Measurements from ENCODE around the gene PRKD1.

Gene PRKD1

DNA sequence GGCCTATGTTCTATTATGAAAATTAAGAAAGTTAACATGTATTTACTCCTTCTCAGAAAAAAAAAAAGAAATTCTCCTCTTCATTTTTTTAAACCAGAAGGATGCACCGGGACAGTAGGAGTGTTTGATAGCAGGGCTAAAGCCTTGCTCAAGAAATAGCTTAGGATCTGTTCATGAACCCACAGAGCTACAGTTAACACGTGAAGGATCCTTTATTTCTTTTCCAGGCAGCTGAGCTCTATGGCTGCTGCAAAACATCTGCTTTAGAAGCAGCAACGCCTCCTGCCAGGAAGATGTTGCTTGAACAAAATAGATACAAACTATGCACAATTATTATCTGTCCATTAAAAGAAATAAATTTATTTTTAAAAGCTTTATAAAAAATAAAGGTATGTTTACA is 254.8 kb downstream of the PRKD1 start:
- ATAC-seq (no peak), DNase-seq (no peak)

DNA sequence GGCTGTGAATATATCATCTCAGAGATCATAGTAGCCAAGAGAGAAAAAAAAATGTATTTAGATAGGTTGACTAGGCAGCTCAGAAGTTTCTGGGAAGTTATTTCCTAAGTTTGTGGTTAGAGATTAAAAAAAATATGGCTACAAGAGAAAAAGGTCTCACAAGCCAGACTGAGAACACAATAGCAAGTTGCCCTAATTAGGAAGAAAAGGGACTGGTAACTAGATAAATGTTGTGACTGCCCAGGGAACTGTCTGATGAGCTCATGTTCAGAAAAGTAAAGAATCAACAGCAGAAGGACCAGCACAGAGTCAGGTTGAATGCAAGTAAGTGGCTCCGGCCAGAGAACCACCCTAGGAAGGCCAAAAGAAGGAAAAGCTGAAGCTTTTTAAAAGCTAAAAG is 256.6 kb downstream of the PRKD1 start:
- DNase-seq, result no peak
- ATAC-seq, result no peak

DNA sequence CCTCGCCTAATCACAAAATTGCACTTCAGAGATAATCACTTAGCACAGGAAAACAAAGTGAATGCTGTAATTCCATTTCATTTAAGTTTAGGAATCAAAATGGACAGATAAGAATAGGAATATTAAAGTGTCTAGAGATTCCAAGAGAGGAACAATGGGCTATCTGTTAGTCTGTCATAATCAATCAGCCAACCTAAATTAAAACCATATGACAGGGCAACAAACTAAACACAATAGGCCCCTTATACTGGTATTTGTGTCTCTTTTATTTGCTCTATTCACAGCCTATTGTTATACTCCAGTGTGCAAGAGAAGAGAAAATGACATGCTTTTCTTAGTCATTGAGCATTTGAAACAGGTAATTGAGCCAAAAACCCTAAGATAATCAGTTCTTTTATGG is 259.4 kb downstream of the PRKD1 start:
- ATAC-seq, result no peak
- DNase-seq, result no peak

DNA sequence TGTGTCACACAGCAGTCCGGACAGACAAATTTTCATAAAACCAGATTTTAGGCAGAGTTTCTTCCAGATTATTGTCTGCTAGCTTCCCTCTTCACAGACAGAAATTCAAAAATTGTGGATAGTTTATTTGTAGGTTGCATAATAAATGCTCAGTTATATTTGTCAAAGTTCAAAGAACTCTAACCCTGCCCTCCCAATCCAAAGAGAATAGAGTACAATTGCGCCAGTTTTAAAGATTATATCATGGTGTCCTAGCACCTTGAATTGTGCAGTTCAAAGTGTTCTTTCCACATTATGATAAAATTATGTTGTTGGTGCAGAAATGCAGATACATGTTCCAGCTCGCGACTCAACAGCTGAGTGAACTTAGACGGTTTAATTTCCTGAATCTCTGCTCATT is 263.1 kb downstream of the PRKD1 start:
- ATAC-seq (no peak), DNase-seq (no peak)

DNA sequence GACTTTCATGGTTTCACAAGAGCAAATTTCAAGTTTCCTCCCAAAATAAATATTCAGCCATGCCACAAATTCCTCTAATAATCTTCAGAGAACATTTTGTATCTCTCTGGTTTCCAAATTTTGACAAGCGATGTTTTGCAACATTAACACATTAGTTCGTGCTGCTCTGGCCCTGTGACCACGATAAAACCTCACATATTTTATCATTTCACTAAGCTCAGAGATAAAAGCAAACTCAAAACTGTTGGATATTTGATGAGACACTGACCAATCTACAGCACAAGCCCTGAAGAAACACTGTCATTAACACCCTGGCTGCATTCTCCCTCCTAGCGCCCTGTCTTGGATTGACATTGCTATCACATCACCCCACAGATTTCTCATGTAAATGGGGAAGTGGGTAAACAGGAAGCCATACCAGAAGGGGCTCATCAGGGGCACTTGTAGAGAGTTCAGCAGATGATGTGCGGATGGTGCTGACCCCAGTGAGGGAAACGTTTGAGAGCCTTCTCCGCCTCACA is 264.3 kb downstream of the PRKD1 start:
- DNase-seq (no peak), ATAC-seq (no peak)

DNA sequence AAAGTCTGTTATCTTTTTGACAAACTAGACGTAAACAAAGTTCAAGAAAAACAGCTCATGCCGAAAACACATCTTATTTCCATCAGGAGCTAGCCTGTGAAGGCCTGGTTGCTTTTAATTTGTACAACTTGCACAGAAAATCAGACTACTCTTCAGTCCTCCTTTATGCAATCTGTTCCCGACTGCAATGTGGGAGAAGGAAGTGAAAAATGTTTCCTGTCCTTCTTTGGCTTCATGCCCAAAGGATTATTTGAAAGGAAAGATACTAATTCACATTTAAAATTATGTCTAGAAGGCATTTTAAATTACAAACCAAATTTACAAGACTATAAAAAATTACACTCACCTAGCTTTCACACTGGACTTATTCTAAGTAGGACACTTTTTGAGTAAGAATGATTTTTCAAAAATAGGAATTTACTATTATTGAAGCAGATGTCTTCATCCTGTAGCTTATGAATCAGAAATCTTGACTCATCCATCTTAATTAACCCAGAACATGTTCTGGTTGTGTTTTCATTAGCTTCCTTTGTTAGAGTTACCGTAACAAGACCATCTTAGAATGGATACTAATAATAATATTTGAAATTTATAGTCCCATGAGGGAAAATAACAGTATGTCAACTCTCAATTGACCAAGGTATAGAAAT is 272.6 kb downstream of the PRKD1 start:
- ATAC-seq (no peak), DNase-seq (no peak)

DNA sequence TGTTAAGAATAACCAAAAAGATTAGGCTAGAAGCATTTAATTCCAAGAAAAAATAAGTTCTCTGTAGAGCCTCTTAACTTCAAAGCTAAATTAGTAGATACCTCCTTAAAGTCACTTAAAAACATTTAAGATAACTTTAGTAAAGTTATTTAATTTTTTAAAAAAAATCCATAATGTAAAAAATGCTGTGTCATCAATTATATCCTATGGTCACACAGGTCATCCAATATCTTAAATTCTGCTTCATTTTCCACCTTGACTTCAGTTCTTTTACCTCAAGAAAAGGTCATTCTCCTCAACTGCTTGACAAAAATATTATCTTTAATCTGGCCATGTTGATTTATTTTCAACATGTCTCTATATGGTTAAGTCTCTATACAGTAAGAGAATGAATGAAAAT is 274.3 kb downstream of the PRKD1 start:
- DNase-seq (no peak), ATAC-seq (no peak)

DNA sequence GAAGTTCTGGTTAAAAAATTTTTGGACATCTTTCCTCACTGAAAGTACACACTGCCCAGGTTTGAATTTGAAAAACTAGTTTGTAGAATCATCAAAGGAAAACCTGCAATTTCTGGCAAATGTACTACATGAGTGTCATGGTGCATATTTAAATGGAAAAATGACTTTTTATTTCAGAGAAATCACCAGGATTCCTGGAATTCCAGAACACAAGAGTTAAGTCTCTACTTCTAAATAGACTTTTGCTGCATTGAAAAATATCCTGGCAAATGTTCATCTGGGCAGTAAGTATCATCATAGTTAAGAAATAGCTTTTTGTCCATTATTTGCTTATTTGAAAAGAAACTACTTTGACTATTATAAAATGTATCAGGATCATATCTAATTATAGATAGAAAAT is 275.1 kb downstream of the PRKD1 start:
- ATAC-seq, result no peak
- no peak for DNase-seq

DNA sequence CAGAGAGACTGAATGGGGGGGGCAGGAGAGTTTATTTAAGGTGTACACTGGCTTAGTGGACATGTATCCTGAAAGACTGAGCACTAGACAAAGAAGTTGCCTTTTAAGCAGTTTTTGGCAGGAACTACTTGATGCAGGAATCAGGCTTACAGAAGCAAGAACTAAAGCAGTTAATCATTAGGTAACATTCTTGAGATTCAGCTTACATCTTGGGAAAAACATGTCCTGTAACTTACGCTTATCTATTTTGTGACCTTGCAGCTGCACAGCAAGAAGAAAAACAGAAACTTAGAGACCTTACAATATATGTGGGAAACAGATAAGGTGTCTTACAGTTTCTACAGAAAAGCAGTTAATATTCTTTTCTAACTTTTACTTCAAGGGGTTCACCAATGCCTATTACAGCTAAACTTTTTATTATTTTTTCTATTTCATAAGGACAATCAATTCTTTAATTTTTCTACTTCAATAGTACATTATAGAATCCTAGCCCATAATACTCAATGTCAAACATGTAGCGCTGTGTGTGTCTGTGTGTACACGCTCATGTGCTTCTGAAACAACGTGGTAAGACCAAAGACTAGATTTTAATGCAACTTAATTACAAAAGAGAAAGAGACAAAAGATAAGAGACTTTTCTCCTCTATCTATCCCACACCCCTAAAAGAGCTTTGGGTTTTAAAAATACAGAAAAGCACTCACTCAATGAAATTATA is 276.9 kb downstream of the PRKD1 start:
- DNase-seq (no peak), ATAC-seq (no peak)

DNA sequence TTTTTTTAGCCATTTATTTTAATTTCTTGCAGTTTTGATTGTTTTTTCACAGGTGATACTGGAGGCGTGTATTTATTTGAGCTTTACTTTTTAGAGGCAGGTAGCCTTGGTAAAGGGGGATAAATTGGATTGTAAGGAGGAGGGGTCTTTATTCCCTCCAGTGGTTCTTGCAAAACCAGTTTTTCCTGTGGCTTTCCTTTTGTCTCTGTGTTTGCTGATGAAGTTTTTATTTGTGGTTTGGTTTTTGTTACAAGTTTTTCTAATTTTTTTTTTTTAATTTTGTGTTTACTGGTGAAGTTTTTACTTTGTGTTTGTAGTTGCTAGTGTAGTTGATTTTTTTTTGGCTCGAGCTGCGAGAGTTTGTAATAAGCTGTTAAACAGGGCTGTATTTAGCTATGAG is 278.5 kb downstream of the PRKD1 start:
- no peak for DNase-seq
- no peak for ATAC-seq

DNA sequence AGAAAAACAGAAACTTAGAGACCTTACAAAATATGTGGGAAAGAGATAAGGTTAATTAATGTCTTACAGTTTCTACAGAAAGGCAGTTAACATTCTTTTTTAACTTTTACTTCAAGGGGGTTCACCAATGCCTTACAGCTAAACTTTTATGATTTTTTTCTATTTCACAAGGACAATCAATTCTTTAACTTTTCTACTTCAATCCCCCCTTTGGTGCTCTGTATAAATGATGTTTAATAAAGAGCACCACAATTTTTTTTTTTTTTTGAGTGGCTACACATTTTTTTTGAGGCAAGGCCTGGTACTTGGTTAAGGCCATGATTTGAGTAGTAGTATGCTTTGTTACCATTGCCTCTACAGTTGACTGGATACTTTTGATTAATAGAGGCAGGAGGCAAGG is 279.6 kb downstream of the PRKD1 start:
- ATAC-seq (no peak), DNase-seq (no peak)

DNA sequence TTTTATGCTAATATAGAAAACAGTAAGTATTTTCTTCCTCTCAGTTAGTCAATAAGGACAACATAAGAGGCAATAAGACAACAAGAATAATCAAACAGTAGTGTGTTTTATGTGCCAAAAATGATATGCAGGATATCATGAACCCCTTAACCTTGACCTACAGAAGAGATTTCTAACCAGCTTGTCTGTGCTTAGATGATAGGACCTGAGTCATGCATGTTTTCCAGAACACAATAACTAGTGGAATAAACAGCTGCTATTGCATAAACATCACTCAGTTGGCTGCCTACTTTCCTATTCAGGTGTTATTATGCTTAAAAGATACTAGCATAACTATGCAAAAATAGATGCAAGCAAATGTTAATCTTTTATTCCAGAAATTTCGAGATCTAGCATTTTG is 282.5 kb downstream of the PRKD1 start:
- DNase-seq (no peak), ATAC-seq (no peak)

DNA sequence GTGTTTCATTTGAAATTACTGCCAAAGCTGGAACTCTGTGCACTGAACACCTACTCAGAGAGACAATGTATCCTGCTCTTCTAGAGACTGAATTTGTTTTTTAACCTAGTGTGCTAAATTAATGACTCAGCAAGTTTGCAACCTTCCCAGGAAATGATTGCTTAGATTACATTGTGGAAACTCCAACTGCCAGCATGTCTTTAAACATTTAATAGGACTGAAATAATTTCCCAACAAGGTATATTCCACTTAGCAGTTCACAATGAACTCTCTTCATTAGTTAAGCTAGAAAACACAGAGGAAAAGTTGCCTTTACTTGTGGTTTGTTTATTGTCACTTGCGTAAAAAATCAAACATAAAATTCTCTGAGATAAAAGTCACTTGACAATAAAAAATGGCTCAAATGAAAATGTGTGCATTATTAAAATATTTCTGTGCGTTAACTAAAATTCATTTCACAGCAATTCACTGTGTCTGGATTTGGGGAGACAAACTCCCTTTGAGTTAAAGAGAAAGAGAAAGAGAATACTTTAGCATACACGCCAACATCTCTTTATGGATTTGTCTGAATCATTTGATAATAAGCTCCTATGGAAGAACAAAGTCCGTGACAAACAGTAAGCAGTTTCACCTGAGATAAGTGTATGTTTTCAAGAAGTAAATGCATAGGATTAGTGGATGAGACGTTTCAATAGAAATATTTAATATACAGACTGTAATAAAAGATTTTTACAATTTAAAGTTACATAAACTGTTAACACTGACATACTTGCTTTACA is 284.0 kb downstream of the PRKD1 start:
- ATAC-seq (no peak), DNase-seq (no peak)

DNA sequence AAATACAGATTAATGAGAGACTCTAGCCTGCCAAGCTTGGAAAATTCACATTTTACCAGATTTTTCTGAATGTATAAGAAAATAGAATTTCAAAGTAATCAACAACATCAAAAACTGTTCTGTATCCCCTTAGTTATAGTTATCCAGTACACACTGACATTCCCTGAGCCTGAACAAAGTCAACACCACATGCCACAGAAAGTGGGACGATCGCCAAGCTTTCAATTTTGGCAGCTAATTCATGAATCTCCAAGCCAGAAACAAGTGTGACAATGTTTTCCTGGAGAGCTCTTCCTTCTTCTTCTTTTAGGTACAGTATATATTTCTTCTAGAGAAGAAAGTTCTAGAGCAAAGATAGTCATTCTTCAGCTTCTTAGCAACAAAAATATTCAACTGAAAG is 290.2 kb downstream of the PRKD1 start:
- DNase-seq (no peak), ATAC-seq (no peak)

DNA sequence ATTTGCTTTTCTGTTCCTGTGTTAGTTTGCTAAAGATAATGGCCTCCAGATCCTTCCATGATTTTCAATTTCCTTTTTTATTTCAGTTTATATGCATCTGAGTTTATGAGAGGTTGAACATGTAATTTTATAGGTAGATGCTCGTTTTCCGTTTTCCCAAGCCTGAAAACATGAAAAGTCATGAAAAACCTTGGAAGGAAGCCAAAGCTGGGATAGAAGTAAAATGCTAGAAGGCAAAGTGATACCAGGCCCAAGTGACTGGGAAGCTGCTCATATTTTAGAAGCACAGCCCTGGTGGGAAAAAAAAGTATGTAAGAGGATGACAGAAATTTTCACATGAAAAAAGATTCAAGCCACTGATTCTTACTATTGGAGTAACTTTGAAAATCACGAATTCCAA is 290.8 kb downstream of the PRKD1 start:
- ATAC-seq (no peak), DNase-seq (no peak)

DNA sequence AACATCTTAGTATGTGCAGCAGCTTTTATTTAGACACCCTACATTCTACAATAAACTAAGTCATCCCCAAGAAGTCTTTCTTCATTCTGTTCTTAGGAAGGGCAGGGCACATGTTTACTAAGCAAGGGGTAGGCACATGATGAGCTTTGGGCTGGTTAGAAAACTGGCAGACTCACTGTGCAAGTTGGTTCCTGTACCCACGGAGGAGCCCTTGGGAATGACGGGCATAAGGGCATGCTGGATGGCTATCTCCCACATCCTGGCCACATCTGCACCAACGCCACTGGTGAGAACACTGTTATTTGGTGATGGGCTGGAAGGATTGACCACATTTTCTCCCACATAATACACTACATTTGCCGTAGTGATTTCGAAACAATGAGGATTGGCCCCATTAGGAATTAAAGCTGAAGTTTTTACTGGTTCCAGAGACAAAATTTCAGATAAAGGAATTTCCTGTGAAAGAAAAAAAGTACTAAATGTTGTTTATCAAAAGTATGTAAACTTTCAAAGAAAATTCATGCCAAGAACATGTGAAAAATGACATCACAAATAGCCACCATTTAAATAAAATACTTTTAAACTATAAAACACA is 297.0 kb downstream of the PRKD1 start:
- DNase-seq (no peak), ATAC-seq (no peak)

DNA sequence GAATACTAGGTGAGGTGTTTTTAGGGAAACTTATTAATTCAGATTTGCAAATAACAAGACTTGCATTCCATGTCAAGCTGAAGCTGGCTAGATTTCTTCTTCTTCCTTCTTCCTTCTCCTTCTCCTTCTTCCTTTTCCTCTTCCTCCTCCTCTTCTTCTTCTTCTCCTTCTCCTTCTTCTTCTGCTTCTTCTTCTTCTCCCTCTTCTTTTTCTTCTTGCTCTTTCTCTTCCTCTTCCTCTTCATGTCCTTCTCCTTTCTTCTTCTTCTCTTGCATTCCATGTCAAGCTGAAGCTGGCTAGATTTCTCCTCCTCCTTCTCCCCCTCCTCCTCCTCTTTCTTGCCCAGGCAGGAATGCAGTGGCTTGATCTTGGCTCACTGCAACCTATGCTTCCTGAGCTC is 297.8 kb downstream of the PRKD1 start:
- ATAC-seq, result no peak

DNA sequence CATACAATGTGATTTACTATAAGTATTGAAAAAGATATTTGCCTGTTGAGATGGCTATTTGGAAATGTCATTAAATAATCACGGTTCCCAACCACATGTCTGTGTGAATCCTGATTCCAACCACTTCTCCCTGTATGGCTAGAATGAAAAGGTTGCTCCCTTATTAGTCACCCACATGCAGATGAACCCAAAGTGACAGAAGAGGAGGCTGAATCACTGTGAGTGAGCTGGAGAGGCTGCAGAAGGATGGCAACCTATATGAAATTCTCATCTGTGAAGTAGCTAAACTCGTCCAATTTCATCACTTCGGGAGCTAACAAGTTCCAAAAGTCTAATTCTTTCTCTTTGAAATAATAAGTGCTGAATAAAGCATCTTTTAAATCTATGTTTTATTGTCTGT is 300.5 kb downstream of the PRKD1 start:
- DNase-seq (no peak), ATAC-seq (no peak)

More for the DNA sequence above, 297.8 kb downstream of the PRKD1 start:
- DNase-seq, result no peak

DNA sequence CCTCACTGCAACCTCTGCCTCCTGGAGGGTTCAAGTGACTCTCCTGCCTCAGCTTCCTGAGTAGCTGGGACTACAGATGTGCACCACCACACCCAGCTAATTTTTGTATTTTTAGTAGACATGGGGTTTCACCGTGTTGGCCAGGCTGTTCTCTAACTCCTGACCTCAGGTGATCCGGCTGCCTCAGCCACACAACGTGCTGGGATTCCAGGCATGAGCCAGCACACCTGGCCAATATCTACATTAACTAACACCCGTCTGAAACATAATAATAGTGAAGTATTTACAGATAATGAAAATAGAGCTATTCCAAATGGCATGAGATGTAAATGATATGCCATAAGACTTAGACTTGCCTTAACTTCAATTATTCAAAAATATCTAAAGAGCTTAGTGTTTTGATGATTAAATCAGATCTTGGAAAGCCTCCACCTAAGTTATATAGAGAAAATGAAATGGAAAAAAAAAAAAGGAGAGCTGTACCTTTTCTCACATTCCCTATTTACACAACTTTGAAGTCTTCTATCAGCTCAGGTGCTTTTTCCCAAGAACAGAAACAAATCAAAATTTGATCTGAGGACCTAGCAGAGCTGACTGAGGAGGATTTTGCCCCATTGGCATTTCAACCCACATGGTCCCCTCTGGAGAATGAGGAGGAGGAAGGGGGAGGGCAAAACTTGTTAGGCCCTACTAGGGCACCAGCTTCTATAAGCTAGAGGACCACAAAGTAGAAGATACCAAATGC is 309.2 kb downstream of the PRKD1 start:
- no peak for DNase-seq
- ATAC-seq, result no peak

DNA sequence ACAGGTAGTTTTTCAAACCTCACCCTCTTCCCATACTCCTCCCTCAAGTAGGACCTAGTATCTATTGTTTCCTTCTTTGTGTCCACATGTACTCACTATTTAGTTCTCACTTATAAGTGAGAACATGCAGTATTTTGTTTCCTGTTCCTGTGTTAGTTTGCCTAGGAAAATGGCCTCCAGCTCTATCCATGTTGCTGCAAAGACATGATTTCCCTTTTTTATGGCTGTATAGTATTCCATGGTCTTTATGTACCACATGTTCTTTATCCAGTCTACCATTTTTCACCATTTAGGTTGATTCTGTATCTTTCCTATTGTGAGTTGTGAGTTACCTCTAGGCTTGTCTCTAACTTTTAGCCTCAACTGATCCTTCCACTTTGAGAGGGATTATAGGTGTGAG is 310.7 kb downstream of the PRKD1 start:
- DNase-seq (no peak), ATAC-seq (no peak)

DNA sequence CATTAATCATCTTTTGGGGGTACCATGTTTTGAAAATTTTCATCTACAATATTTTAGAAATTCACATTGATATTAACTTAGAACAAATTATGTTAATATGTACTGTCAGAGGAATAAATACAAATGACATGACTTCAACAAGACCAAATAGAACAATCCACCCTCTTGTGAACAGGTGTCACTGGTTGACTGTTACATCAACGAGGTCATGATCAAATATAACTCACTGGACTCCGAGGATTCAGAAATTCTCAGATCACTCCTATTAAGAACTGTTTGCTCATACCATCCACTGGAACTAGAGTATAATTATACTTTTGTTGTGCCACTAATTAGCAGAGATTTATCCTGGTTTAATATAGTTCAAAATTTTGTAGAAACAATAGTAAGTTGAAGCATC is 318.8 kb downstream of the PRKD1 start:
- ATAC-seq, result no peak
- no peak for DNase-seq

DNA sequence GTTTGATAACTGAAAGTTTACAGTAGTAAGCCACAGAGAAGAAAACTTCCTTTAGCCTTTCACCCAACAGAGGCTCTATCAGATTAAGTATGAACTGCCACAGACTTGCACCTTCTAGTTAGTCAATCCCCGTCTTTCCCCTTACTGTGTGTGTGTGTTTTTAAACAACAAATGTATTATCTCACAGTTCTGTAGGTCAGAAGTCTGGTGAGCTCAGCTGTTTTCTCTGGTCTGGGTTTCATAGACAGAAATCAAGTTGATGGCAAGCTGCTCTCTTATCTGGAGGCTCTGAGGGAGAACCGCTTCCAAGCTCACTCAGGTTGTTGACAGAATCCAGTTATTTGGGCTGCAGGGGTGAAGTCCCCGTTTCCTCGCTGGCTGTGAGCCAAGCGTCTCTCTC is 320.5 kb downstream of the PRKD1 start:
- no peak for ATAC-seq
- no peak for DNase-seq

Data from stimulated activated naive CD8-positive, alpha-beta T cell treated with anti-CD3 and anti-CD28 coated beads, Interleukin-15, Interleukin-2, amounts not matched to agents 100 U/mL and 50 U/mL, for 24 hours (primary cell).